Vagina (tissue), 2 donors: ENCODE measurements around the gene GJD3.
"Not testable (repeated sequence)": the region's sequence is repeated elsewhere in the genome, so short reads cannot be mapped to it uniquely, and the experiment has no call there.

ENCODE experiments used
- POLR2A ChIP-seq, 2 donors: fragments of 450-650 bp; IDR thresholded peaks; one replicate each; pipeline ENCODE4 v1.6.1; 2017; ENCODE audit warnings: antibody characterized with exemption in 2 of 2, mild to moderate bottlenecking in 2 of 2, moderate library complexity in 2 of 2
- POLR2AphosphoS5 ChIP-seq, 2 donors: sonication (generic); formaldehyde crosslinking; IDR thresholded peaks; one replicate each; pipeline ENCODE4 v1.9.0; 2017; ENCODE audit warnings: antibody characterized with exemption in 2 of 2, mild to moderate bottlenecking in 2 of 2, low read depth in 1 of 2; ENCODE audit not compliant: insufficient read depth in 1 of 2
- TF ChIP-seq, protein P1 (sequence below), 3 experiments: fragments of 450-650 bp in 2 of 3; fragments of 200-600 bp in 1 of 3; sonication (generic) in 1 of 3; IDR thresholded peaks; one replicate each; pipeline ENCODE4 v1.5.1; 2017 to 2019; ENCODE audit warnings: antibody characterized with exemption in 3 of 3, mild to moderate bottlenecking in 2 of 3, moderate library complexity in 2 of 3

- TF ChIP-seq POLR2A (IDR thresholded peaks at IDR 0.05); POLR2AphosphoS5 (IDR thresholded peaks at IDR 0.05; ENCODE audit: insufficient read depth in 1 of 2, low read depth in 1 of 2): not testable (repeated sequence)
- TF ChIP-seq, protein P1, sequence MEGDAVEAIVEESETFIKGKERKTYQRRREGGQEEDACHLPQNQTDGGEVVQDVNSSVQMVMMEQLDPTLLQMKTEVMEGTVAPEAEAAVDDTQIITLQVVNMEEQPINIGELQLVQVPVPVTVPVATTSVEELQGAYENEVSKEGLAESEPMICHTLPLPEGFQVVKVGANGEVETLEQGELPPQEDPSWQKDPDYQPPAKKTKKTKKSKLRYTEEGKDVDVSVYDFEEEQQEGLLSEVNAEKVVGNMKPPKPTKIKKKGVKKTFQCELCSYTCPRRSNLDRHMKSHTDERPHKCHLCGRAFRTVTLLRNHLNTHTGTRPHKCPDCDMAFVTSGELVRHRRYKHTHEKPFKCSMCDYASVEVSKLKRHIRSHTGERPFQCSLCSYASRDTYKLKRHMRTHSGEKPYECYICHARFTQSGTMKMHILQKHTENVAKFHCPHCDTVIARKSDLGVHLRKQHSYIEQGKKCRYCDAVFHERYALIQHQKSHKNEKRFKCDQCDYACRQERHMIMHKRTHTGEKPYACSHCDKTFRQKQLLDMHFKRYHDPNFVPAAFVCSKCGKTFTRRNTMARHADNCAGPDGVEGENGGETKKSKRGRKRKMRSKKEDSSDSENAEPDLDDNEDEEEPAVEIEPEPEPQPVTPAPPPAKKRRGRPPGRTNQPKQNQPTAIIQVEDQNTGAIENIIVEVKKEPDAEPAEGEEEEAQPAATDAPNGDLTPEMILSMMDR (IDR thresholded peaks at IDR 0.05): not testable (repeated sequence)
Observed at GRCh38 chr17:40372644-40373043, 8.1 kb upstream of the GJD3 start.
